Breast epithelium (tissue), 3 donors: ENCODE results near the gene ADIPOQ.

Experiments
- CTCF ChIP-seq, 3 donors: fragments of 450-650 bp; IDR thresholded peaks; one replicate each; pipeline ENCODE4 v1.5.1; 2016 to 2017; ENCODE audit warnings: antibody characterized with exemption in 3 of 3, mild to moderate bottlenecking in 3 of 3, moderate library complexity in 3 of 3
- POLR2A ChIP-seq: fragments of 450-650 bp; IDR thresholded peaks from one replicate; pipeline ENCODE4 v1.6.1; 2016; ENCODE audit warnings: antibody characterized with exemption, mild to moderate bottlenecking, moderate library complexity
- POLR2AphosphoS5 ChIP-seq, 3 donors: sonication (generic); formaldehyde crosslinking; IDR thresholded peaks; one replicate each; pipeline ENCODE4 v1.6.1; 2017; ENCODE audit warnings: antibody characterized with exemption in 3 of 3

DNA sequence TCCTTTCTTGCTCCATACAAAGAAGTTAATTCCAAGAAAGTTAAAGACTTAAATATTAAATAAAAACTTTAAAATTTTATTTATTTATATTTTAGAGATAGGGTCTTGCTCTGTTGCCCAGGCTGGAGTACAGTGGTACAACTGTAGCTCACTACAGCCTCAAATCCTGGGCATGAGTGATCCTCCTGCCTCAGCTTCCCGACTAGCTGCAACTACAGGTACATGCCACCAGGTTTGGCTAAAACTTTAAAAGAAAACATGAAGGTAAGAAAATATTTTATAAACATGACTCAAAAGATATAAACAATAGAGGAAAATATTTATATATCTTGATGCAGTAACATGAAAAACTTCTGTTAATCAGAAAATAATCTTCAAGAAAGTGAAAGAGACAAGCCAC lies 33.2 kb downstream of the ADIPOQ start:
- TF ChIP-seq POLR2A, result no peak
- TF ChIP-seq CTCF (IDR thresholded peaks at IDR 0.05), result no peak
- TF ChIP-seq POLR2AphosphoS5 (IDR thresholded peaks at IDR 0.05), result no peak
